Stimulated activated CD8-positive, alpha-beta memory T cell treated with anti-CD3 and anti-CD28 coated beads, Interleukin-4, amount 100 ng/mL, for 1 hour (primary cell): ENCODE data around the gene ARHGDIB.

ENCODE experiments used
- DNase-seq, 2 donors: peaks; one replicate each; pipeline ENCODE4 v3.0.0-alpha.2; 2020; ENCODE audit warnings: low read depth in 2 of 2, low spot score in 1 of 2

The ARHGDIB gene

GRCh38 chr12:14956905-14957304 is 4.5 kb downstream of the ARHGDIB start:
- DNase-seq = no peak

DNA sequence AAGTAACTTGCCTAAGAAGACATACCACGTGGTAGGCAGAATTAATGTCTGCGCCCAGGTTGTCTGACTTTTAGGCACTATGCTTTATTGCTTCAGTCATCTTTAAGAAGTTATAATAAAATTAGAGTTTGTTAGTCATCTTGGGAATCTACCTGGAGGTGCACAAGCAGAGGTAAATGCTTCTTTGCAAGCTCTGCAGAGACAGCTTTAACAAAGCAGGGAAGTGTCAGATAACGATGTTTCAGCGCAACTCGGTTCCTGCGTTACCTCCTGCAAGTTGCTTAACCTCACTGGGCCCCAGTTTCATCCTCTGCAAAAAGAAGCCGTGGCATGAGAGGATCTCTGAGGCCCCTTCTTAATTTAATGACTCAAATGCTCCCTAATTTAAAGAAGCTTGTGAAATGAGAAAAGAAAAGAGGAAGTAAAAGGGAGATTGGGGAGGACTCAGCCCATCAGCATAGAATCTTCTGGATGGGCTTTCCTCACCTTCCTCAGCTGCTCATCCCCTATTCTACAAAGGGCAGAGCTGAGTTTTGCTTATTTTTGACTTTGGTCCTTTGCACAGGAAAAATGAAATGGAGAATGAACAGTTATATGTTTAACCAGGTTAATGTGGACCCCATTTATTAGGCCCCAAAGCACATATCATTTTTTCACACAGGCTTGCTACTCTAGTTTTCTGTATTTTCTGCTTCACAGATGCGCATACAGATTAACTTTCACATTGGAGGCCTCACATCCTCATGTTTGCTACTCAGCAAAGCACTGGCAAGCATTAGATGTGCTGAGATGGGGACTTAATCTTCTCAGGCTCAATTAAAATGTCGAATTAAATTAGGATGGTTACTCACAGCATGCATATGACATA is 5.1 kb downstream of the ARHGDIB start:
- DNase-seq = no peak

- DNase-seq = no peak
Observed at GRCh38 chr12:14954269-14954668, 7.1 kb downstream of the ARHGDIB start.

GRCh38 chr12:14953752-14954151 is 7.6 kb downstream of the ARHGDIB start:
- DNase-seq = no peak

- no peak for DNase-seq
Observed at GRCh38 chr12:14952299-14952921, 9.0 kb downstream of the ARHGDIB start.

DNA sequence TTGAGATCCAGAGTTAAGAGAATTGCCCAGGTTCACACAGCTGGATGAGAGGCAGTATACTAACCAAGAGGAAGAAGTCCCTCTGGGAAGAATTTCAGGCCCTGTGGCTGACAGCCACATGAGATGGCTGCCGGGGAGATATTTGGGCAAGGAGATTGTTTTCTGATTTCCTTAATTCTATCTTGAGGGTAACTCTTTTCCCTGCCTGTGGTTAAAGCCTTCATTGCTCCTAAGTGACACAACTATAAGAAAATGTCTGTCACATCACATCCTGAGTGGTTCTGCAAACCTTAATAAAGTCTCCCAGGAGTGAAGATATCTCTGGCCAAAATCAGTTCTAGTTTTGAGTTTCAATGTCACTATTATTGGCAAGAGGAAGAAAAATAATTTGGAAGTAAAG is 9.6 kb downstream of the ARHGDIB start:
- no peak for DNase-seq

- no peak for DNase-seq
Observed at GRCh38 chr12:14950982-14951746, 10.2 kb downstream of the ARHGDIB start.

DNA sequence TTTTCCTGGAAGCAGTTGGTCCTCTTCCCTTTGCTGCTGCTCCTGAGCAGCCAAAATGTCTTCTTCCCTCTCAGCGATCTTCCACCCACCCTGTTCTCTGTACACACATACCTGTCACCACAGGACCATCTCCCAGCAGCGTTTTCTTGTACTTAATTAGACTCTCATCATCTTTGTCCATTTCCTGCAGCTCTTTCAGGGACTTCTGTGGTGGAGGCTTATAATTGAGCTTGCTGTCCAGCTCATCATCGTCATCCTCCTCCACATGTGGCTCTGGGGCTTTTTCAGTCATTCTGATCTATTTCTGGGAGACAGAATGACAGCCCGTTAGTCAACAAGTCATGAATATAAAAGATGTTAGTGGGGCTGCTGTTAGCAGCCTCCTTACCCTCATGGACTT is 11.0 kb downstream of the ARHGDIB start:
- DNase-seq = no peak

- DNase-seq = no peak
Observed at GRCh38 chr12:14949631-14950030, 11.8 kb downstream of the ARHGDIB start.

DNA sequence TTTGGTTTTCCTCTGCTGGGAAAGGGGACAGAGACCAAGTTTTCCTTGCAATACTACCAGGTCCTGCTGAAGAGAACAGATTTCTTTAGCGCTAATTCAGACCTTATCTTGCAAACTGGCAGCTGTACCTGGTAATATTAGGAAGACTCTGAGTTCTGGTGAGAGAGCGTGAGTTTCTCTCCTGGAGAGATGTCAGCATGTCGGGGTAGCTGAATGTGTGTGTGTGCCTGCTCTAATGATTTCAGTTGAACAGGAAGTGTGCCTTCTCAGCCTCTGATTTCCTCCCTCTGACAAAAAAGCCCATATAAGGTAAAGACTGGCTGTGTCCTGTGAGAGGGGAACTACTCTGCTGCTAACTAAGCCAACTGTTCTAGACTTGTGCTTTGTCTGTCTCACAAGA is 12.7 kb downstream of the ARHGDIB start:
- peak in 1 of 2 donors; percentile 27 for DNase-seq

DNA sequence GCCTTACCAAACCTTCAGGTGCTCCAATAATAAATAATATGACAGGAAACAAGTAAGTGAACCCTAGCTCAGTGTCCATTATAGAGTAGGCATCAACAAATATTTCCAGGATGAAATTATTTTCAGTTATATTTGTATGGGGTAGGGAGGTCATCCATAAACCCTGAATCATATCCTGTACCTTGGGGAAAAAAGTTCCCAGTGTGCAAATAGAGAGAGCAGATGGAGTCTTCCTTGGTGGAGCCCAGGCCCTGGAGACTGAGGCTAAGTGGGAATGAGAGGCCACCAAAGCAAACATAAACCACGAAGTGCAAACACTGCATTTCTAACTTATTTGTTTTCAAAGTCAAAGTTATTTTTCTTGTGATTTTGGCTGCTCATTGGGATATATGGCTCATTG is 14.5 kb downstream of the ARHGDIB start:
- no peak for DNase-seq

DNA sequence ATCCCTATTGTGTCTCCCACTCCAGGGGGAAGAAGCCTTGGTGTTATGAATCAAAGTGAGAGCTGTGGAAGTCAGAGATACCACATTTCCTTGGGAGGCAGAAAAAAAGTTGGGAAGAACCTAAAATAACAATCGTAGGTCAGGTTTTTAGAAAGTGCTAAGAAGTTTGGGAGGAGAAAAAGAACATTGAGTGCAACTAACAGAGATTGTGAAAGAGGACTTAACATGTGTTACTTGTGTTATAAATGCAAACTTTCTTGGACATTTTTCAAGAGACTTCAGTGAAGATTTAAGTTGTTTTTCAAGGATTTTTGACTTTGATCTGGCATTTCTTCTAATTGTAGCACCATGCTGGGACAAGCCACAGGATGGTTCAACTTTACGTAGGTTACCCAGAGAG is 15.2 kb downstream of the ARHGDIB start:
- no peak for DNase-seq

- DNase-seq = no peak
Observed at GRCh38 chr12:14942196-14942931, 19.0 kb downstream of the ARHGDIB start.

DNA sequence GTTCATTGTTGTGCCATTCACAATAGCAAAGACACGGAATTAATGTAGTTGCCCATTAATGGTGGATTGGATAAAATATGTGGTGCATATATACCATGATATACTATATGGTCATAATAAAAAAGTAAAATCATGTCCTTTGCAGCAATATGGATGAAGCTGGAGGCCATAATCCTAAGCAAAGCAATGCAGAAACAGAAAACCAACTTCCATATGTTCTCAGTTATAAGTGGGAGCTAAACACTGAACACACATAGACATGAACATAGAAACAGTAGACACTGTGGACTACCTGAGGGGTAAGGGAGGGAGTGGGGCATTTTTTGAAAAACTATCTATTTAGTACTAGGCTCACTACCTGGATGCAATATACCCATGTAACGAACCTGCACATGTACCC is 20.0 kb downstream of the ARHGDIB start:
- DNase-seq = no peak

DNA sequence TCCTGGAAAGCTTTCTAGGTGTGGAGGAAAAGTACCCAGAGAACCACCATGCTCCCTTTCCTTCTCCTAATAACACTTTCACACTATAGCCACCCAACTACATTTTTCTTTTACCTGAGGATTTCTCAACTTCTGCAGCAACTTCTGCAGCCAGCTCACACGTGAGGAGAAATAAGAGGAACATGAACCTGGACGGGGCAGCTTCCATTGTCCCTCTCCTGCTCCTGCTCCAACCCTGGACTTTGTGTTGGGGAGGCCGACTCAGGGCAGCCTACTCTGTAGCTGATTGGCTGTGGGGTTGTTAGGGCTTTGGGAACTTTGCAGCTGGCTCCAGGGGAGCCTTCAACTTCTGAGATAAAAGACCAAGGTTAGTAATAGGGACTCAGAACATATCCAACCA is 23.1 kb downstream of the ARHGDIB start, which contains the start of gene ERP27:
Gene ERP27, minus strand, starts transcription at position 237 of the 400 bp plus-strand sequence. Its CDS starts 29 bp downstream, at position 208.
- no peak for DNase-seq

DNA sequence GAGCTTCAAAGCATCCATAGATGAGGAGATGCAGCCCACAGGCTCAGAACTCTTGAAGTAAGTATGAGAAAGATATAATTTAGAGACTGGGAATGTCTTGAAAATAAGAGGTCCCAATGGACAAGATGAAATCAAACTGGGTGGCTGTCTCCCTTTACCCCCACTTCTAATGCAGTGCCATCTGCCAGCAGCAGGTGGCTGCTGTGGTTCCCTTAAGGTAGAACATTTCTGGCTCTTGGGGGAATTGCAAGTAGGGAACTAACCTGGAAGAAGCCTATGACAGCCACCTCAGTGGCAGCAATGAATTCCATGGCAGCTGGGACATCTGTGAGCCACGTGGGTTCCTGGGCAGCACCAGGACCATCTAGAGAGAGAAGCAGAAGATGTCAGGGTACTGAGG is 23.7 kb downstream of the ARHGDIB start:
- no peak for DNase-seq

- no peak for DNase-seq
Observed at GRCh38 chr12:14937014-14937413, 24.4 kb downstream of the ARHGDIB start.

DNA sequence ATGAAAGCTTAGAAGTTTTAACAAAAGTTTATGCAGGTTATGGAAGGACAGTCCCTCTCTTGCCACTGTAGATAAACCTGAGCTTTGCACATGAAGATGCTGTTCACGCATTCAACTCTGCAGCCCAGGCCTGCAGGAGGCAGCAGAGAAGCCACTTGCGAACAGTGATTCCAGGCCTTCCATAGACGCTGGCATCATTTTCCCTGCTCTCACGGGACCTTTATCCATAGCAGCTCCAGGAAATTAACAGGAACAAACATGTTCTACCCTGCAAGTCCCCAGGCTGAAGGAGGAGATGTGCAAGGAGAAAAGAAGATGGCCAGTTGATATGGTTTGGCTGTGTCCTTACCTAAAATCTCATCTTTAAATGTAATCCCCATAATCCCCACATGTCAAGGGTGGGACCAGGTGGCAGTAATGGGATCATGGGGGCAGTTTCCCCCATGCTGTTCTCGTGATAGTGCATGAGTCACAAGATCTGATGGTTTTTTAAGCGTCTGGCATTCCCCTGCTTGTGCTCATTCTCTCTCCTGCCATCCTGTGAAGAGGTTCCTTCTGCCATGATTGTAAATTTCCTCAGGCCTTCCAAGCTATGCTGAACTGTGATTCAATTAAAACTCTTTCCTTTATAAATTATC is 25.1 kb downstream of the ARHGDIB start:
- DNase-seq = no peak

- no peak for DNase-seq
Observed at GRCh38 chr12:14935031-14935430, 26.4 kb downstream of the ARHGDIB start.

GRCh38 chr12:14934511-14934910 is 26.9 kb downstream of the ARHGDIB start:
- no peak for DNase-seq
